PC-9 (cell line): Measurements from ENCODE around the gene CD81.

ENCODE experiments used
- CTCF ChIP-seq: fragments of 200-600 bp; sonication (generic); conservative IDR thresholded peaks from 2 replicates; pipeline ENCODE4 v1.6.1; 2017; ENCODE audit warnings: mixed run types, antibody characterized with exemption, mild to moderate bottlenecking, moderate library complexity
- EZH2 ChIP-seq: fragments of 200-600 bp; sonication (generic); IDR thresholded peaks from 2 replicates; pipeline ENCODE4 v1.8.0; 2017; ENCODE audit warnings: antibody characterized with exemption, low read depth

- TF ChIP-seq CTCF: no peak
- TF ChIP-seq EZH2: no peak
Observed at GRCh38 chr11:2342557-2342956, 34.6 kb upstream of the CD81 start.
